Measurements from ENCODE around the gene PAK4.

PAK4 gene

GRCh38 chr19:39145180-39145953 is 19.8 kb downstream of the PAK4 start:
- no peak for DNase-seq (ENCODE audit: low read depth in 2 of 2, low spot score in 1 of 2)

GRCh38 chr19:39146091-39146490 is 20.5 kb downstream of the PAK4 start:
- no peak for DNase-seq (ENCODE audit: low read depth in 2 of 2, low spot score in 1 of 2)

GRCh38 chr19:39146686-39147450 is 21.3 kb downstream of the PAK4 start:
- DNase-seq (ENCODE audit: low read depth in 2 of 2, low spot score in 1 of 2) = no peak

- DNase-seq (ENCODE audit: low read depth in 2 of 2, low spot score in 1 of 2) = no peak
Measured at GRCh38 chr19:39147480-39147879, 21.9 kb downstream of the PAK4 start.

GRCh38 chr19:39148939-39149529 is 23.4 kb downstream of the PAK4 start:
- no peak for DNase-seq (ENCODE audit: low read depth in 2 of 2, low spot score in 1 of 2)

- DNase-seq (ENCODE audit: low read depth in 2 of 2, low spot score in 1 of 2) = no peak
Measured at GRCh38 chr19:39150235-39150634, 24.6 kb downstream of the PAK4 start.

GRCh38 chr19:39150807-39151600 is 25.4 kb downstream of the PAK4 start:
- no peak for DNase-seq (ENCODE audit: low read depth in 2 of 2, low spot score in 1 of 2)

GRCh38 chr19:39152066-39152465 is 26.5 kb downstream of the PAK4 start:
- no peak for DNase-seq (ENCODE audit: low read depth in 2 of 2, low spot score in 1 of 2)

GRCh38 chr19:39154100-39154628 is 28.6 kb downstream of the PAK4 start:
- DNase-seq (ENCODE audit: low read depth in 2 of 2, low spot score in 1 of 2) = no peak

- no peak for DNase-seq (ENCODE audit: low read depth in 2 of 2, low spot score in 1 of 2)
Measured at GRCh38 chr19:39154629-39155100, 29.1 kb downstream of the PAK4 start.

- no peak for DNase-seq (ENCODE audit: low read depth in 2 of 2, low spot score in 1 of 2)
Measured at GRCh38 chr19:39155114-39155700, 29.6 kb downstream of the PAK4 start.

- no peak for DNase-seq (ENCODE audit: low read depth in 2 of 2, low spot score in 1 of 2)
Measured at GRCh38 chr19:39155741-39156140, 30.2 kb downstream of the PAK4 start.

- no peak for DNase-seq (ENCODE audit: low read depth in 2 of 2, low spot score in 1 of 2)
Measured at GRCh38 chr19:39156326-39157230, 31.0 kb downstream of the PAK4 start.

- DNase-seq (ENCODE audit: low read depth in 2 of 2, low spot score in 1 of 2) = no peak
Measured at GRCh38 chr19:39157275-39157996, 31.9 kb downstream of the PAK4 start.

- DNase-seq (ENCODE audit: low read depth in 2 of 2, low spot score in 1 of 2) = no peak
Measured at GRCh38 chr19:39157997-39158389, 32.4 kb downstream of the PAK4 start.

GRCh38 chr19:39158646-39159260 is 33.2 kb downstream of the PAK4 start:
- no peak for DNase-seq (ENCODE audit: low read depth in 2 of 2, low spot score in 1 of 2)

GRCh38 chr19:39160523-39160861 is 34.9 kb downstream of the PAK4 start:
- DNase-seq (ENCODE audit: low read depth in 2 of 2, low spot score in 1 of 2) = no peak

- DNase-seq (ENCODE audit: low read depth in 2 of 2, low spot score in 1 of 2) = no peak
Measured at GRCh38 chr19:39160889-39161672, 35.5 kb downstream of the PAK4 start.
